HG03460 (cell line): Measurements from ENCODE around the gene JMJD6.
"Not testable (repeated sequence)": the region's sequence is repeated elsewhere in the genome, so short reads cannot be mapped to it uniquely, and the experiment has no call there.

Source experiments
- ATAC-seq: cut with Tn5 transposase; IDR thresholded peaks from one replicate; pipeline ENCODE4 v1.9.1; 2021; ENCODE audit not compliant: unreplicated experiment

Gene JMJD6

GRCh38 chr17:76726231-76726775, at the start of gene JMJD6:
JMJD6 (minus strand) TSS chr17:76726606; CDS start chr17:76726475, 131 bp downstream.
- ATAC-seq, result peak; percentile 74

GRCh38 chr17:76775021-76775600, 48.7 kb upstream of the JMJD6 start:
- ATAC-seq, result no peak

GRCh38 chr17:76772842-76773525, 46.6 kb upstream of the JMJD6 start:
- ATAC-seq, result no peak

GRCh38 chr17:76758570-76758969, 32.2 kb upstream of the JMJD6 start:
- no peak for ATAC-seq

- no peak for ATAC-seq
These were observed 30.9 kb upstream of the JMJD6 start for GRCh38 chr17:76757256-76757655.

- ATAC-seq, result no peak
These were observed 28.9 kb upstream of the JMJD6 start for GRCh38 chr17:76755285-76755684.

- ATAC-seq, result no peak
These were observed 26.9 kb upstream of the JMJD6 start for GRCh38 chr17:76753061-76753961.

- no peak for ATAC-seq
These were observed 25.6 kb upstream of the JMJD6 start for GRCh38 chr17:76752006-76752405.

- ATAC-seq, result no peak
These were observed 25.1 kb upstream of the JMJD6 start for GRCh38 chr17:76751416-76751993.

- ATAC-seq, result no peak
These were observed 22.3 kb upstream of the JMJD6 start for GRCh38 chr17:76748657-76749056.

GRCh38 chr17:76747716-76748363, 21.4 kb upstream of the JMJD6 start:
- ATAC-seq, result no peak

GRCh38 chr17:76745785-76746184, 19.4 kb upstream of the JMJD6 start:
- ATAC-seq, result not testable (repeated sequence)

GRCh38 chr17:76744747-76745146, 18.3 kb upstream of the JMJD6 start:
- ATAC-seq, result no peak

GRCh38 chr17:76742958-76743357, 16.6 kb upstream of the JMJD6 start:
- ATAC-seq, result no peak

- ATAC-seq, result no peak
These were observed 14.1 kb upstream of the JMJD6 start for GRCh38 chr17:76740329-76741118.

GRCh38 chr17:76739568-76740115, 13.2 kb upstream of the JMJD6 start:
- not testable (repeated sequence) for ATAC-seq

- ATAC-seq, result no peak
These were observed 12.1 kb upstream of the JMJD6 start for GRCh38 chr17:76738468-76738850.

- ATAC-seq, result peak; percentile 56
These were observed 11.5 kb upstream of the JMJD6 start, which contains the start of gene MFSD11 for GRCh38 chr17:76737676-76738467. MFSD11 (plus strand) TSS chr17:76738119; CDS start chr17:76738353, 234 bp downstream.
